ENCODE results near the gene SF3B1.
"Not testable (repeated sequence)": the region's sequence is repeated elsewhere in the genome, so short reads cannot be mapped to it uniquely, and the experiment has no call there.

The SF3B1 gene

DNA sequence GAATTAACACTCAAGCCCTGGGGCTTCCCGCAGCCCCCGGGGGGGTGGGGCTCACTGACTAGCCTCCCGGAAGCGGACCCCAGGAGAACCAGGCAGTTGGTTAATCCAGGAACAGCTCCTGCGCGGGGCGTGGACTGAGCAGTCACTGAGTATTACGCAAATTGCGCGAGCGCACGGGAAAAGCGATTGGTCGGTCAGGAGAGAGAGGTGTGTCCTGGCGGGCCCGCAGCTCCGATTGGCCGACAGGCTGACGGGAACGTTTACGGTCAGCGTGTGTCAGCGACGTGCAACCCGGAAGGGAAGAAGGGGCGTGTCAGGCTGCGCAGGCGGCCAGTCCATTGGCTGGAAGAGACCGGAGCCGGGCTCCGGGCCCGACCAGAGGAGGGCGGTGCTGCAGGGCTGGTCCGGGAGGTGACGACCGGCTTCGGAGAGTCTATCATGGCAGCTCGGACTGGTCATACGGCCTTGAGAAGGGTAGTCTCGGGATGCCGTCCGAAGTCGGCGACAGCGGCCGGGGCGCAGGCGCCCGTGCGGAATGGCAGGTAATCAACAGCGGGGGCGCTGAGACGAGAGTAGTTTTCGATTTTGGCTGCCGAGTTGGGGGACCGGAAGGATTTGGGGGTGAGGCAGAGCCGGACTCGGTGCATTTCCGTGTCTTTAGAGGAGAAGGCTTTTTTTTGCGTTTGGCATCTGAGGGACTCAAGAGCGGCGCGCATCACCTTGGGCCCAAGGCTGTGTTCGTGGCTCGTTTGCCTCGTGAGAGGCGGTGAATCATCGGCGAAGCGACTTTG is 18.5 kb upstream of the SF3B1 start, which contains the start of gene COQ10B:
COQ10B (plus strand) TSS at position 430 of the 791 bp plus-strand sequence; CDS start at position 439, 9 bp downstream.
- peak within 1 kb of the TSS; percentile 71 for H3K4me2 ChIP-seq (ENCODE audit: insufficient read depth, low read length, poor library complexity, severe bottlenecking)

GRCh38 chr2:197452754-197453122 is 17.9 kb upstream of the SF3B1 start:
- peak overlapping the region; percentile 93 for H2AFZ ChIP-seq (ENCODE audit: low read length)
- H2BK15ac ChIP-seq (ENCODE audit: low read length), result no peak overlapping the region
- peaks cover 2 to 4% of the 10 kb centered on the region in 2 donors for H3K4me1 ChIP-seq (ENCODE audit: control insufficient read depth in 2 of 2, insufficient read depth in 1 of 2, low read depth in 1 of 2, low read length in 2 of 2)
- H3K4ac ChIP-seq (ENCODE audit: low read length), result no peak overlapping the region
- H2BK120ac ChIP-seq (ENCODE audit: low read depth, low read length), result no peak overlapping the region
- WGBS, 2 donors (ENCODE audit: extremely low coverage in 2 of 2, insufficient read length in 2 of 2, insufficient replicate concordance in 1 of 2), result no CpG with 5 or more reads among the region's 11 CpGs
- no peak overlapping the region for H2BK5ac ChIP-seq (ENCODE audit: low read length)
- peak overlapping the region; percentile 54 to 82 for H3K4me3 ChIP-seq (ENCODE audit: low read length in 2 of 2)
- H4K91ac ChIP-seq (ENCODE audit: low read depth, low read length, poor library complexity), result no peak overlapping the region
- H3K14ac ChIP-seq (ENCODE audit: low read length), result no peak overlapping the region
- H3K23ac ChIP-seq (ENCODE audit: low read depth, low read length, poor library complexity), result no peak overlapping the region
- no peak overlapping the region for H3K18ac ChIP-seq (ENCODE audit: low read length)
- H2AK5ac ChIP-seq (ENCODE audit: low read depth, low read length), result no peak overlapping the region
- no peak overlapping the region for H4K8ac ChIP-seq (ENCODE audit: low read depth, low read length)
- DNase-seq (ENCODE audit: low spot score), result no peak
- no peaks in the 10 kb centered on the region for H3K79me1 ChIP-seq (ENCODE audit: low read depth, low read length)
- no peak overlapping the region for H3K9ac ChIP-seq (ENCODE audit: low read depth, low read length, poor library complexity)
- H2BK12ac ChIP-seq (ENCODE audit: low read length), result no peak overlapping the region
- H3K4me2 ChIP-seq (ENCODE audit: insufficient read depth, low read length, poor library complexity, severe bottlenecking), result peak overlapping the region; percentile 48
- no peaks in the 10 kb centered on the region for H3K36me3 ChIP-seq (replicated peaks in 1 of 2; ENCODE audit: control insufficient read depth in 2 of 2, insufficient read depth in 2 of 2, low read length in 2 of 2)
- no peaks in the 10 kb centered on the region for H3K27me3 ChIP-seq (ENCODE audit: control insufficient read depth in 3 of 3, insufficient read depth in 3 of 3, low read depth in 1 of 3, low read length in 3 of 3)
- H3K9me3 ChIP-seq (replicated peaks in 1 of 2; ENCODE audit: control insufficient read depth in 2 of 2, insufficient read depth in 1 of 2, low read depth in 1 of 2, low read length in 2 of 2), result no peaks in the 10 kb centered on the region
- no peak overlapping the region for H3K27ac ChIP-seq (replicated peaks; ENCODE audit: low read length)

More for the DNA sequence above, 18.5 kb upstream of the SF3B1 start, which contains the start of gene COQ10B:
- H3K18ac ChIP-seq (ENCODE audit: low read length), result peak within 1 kb of the TSS; percentile 84
- no peak within 1 kb of the TSS for H2BK12ac ChIP-seq (ENCODE audit: low read length)
- H3K36me3 ChIP-seq (replicated peaks in 1 of 2; ENCODE audit: control insufficient read depth in 2 of 2, insufficient read depth in 2 of 2, low read length in 2 of 2), result no peaks in the 10 kb centered on the region
- no peak within 1 kb of the TSS for H2AK5ac ChIP-seq (ENCODE audit: low read depth, low read length)
- H3K4ac ChIP-seq (ENCODE audit: low read length), result no peak within 1 kb of the TSS
- H3K4me1 ChIP-seq (ENCODE audit: control insufficient read depth in 2 of 2, insufficient read depth in 1 of 2, low read depth in 1 of 2, low read length in 2 of 2), result peaks cover 2 to 4% of the 10 kb centered on the region in 2 donors
- no peak within 1 kb of the TSS for H2BK120ac ChIP-seq (ENCODE audit: low read depth, low read length)
- H4K91ac ChIP-seq (ENCODE audit: low read depth, low read length, poor library complexity), result no peak within 1 kb of the TSS
- H4K8ac ChIP-seq (ENCODE audit: low read depth, low read length), result no peak within 1 kb of the TSS
- no peaks in the 10 kb centered on the region for H3K9me3 ChIP-seq (replicated peaks in 1 of 2; ENCODE audit: control insufficient read depth in 2 of 2, insufficient read depth in 1 of 2, low read depth in 1 of 2, low read length in 2 of 2)
- peak within 1 kb of the TSS; percentile 83 for H3K27ac ChIP-seq (replicated peaks; ENCODE audit: low read length)
- H3K9ac ChIP-seq (ENCODE audit: low read depth, low read length, poor library complexity), result peak within 1 kb of the TSS; percentile 91
- H3K14ac ChIP-seq (ENCODE audit: low read length), result no peak within 1 kb of the TSS
- H2BK5ac ChIP-seq (ENCODE audit: low read length), result peak within 1 kb of the TSS; percentile 77
- H3K79me1 ChIP-seq (ENCODE audit: low read depth, low read length), result no peaks in the 10 kb centered on the region
- H3K27me3 ChIP-seq (ENCODE audit: control insufficient read depth in 3 of 3, insufficient read depth in 3 of 3, low read depth in 1 of 3, low read length in 3 of 3), result no peaks in the 10 kb centered on the region
- DNase-seq (ENCODE audit: low spot score), result peak; percentile 99
- H3K4me3 ChIP-seq (ENCODE audit: low read length in 2 of 2), result peak within 1 kb of the TSS; percentile 54 to 94
- H3K23ac ChIP-seq (ENCODE audit: low read depth, low read length, poor library complexity), result no peak within 1 kb of the TSS
- H2BK15ac ChIP-seq (ENCODE audit: low read length), result no peak within 1 kb of the TSS
- no CpG with 5 or more reads among the region's 70 CpGs for WGBS, 2 donors (ENCODE audit: extremely low coverage in 2 of 2, insufficient read length in 2 of 2, insufficient replicate concordance in 1 of 2)
- H2AFZ ChIP-seq (ENCODE audit: low read length), result peak within 1 kb of the TSS; percentile 93

DNA sequence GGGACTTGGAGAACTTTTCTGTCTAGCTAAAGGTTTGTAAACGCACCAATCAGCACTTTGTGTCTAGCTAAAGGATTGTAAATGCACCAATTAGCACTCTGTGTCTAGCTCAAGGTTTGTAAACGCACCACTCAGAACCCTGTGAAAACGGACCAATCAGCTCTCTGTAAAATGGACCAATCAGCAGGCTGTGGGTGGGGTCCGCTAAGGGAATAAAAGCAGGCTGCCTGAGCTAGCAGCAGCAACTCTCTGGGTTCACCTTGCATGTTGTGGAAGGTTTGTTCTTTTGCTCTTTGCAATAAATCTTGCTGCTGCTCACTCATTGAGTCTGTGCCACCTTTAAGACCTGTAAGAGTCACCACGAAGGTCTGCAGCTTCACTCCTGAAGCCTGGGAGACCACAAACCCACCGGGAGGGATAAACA is 16.1 kb upstream of the SF3B1 start:
- not testable (repeated sequence) for H3K36me3 ChIP-seq (replicated peaks in 1 of 2; ENCODE audit: control insufficient read depth in 2 of 2, insufficient read depth in 2 of 2, low read length in 2 of 2); H4K8ac ChIP-seq (ENCODE audit: low read depth, low read length); H3K9me3 ChIP-seq (replicated peaks in 1 of 2; ENCODE audit: control insufficient read depth in 2 of 2, insufficient read depth in 1 of 2, low read depth in 1 of 2, low read length in 2 of 2); H3K23ac ChIP-seq (ENCODE audit: low read depth, low read length, poor library complexity); H3K4ac ChIP-seq (ENCODE audit: low read length); H2AK5ac ChIP-seq (ENCODE audit: low read depth, low read length); H3K18ac ChIP-seq (ENCODE audit: low read length); H4K91ac ChIP-seq (ENCODE audit: low read depth, low read length, poor library complexity); H3K27me3 ChIP-seq (ENCODE audit: control insufficient read depth in 3 of 3, insufficient read depth in 3 of 3, low read depth in 1 of 3, low read length in 3 of 3); H3K4me1 ChIP-seq (ENCODE audit: control insufficient read depth in 2 of 2, insufficient read depth in 1 of 2, low read depth in 1 of 2, low read length in 2 of 2); H3K79me1 ChIP-seq (ENCODE audit: low read depth, low read length); H3K27ac ChIP-seq (replicated peaks; ENCODE audit: low read length); H2BK5ac ChIP-seq (ENCODE audit: low read length); H2BK12ac ChIP-seq (ENCODE audit: low read length); H2BK15ac ChIP-seq (ENCODE audit: low read length); DNase-seq (ENCODE audit: low spot score); H3K14ac ChIP-seq (ENCODE audit: low read length); H3K4me3 ChIP-seq (ENCODE audit: low read length in 2 of 2); H3K4me2 ChIP-seq (ENCODE audit: insufficient read depth, low read length, poor library complexity, severe bottlenecking); H2BK120ac ChIP-seq (ENCODE audit: low read depth, low read length)
- WGBS, 2 donors (ENCODE audit: extremely low coverage in 2 of 2, insufficient read length in 2 of 2, insufficient replicate concordance in 1 of 2), result no CpG with 5 or more reads among the region's 6 CpGs
- Histone ChIP-seq H3K9ac (ENCODE audit: low read depth, low read length, poor library complexity) (peak overlapping the region; percentile 3), H2AFZ (ENCODE audit: low read length) (peak overlapping the region; percentile 77)

DNA sequence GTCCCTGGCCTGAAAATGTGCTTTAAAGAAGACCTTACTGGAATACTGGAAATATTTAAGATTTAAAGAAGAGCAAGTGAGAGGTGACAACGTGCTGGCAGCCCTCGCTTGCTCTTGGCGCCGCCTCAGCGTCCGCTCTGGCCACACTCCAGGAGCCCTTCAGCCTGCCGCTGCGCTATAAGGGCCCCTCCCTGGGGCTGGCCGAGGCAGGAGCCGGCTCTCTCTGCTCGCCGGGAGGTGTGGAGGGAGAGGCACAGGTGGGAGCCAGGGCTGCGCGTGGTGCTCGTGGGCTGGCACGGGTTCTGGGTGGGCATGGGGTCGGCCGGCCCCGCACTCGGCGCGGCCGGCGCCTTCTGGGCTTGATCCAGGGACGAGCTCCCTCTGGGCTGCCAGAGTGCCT is 15.6 kb upstream of the SF3B1 start:
- Histone ChIP-seq H2BK15ac (ENCODE audit: low read length) (no peak overlapping the region), H2BK120ac (ENCODE audit: low read depth, low read length) (no peak overlapping the region), H3K4me1 (ENCODE audit: control insufficient read depth in 2 of 2, insufficient read depth in 1 of 2, low read depth in 1 of 2, low read length in 2 of 2) (peaks cover 2 to 4% of the 10 kb centered on the region in 2 donors), H3K4ac (ENCODE audit: low read length) (no peak overlapping the region), H3K9ac (ENCODE audit: low read depth, low read length, poor library complexity) (peak overlapping the region; percentile 17), H3K14ac (ENCODE audit: low read length) (no peak overlapping the region), H4K8ac (ENCODE audit: low read depth, low read length) (no peak overlapping the region), H3K9me3 (replicated peaks in 1 of 2; ENCODE audit: control insufficient read depth in 2 of 2, insufficient read depth in 1 of 2, low read depth in 1 of 2, low read length in 2 of 2) (no peaks in the 10 kb centered on the region), H2BK5ac (ENCODE audit: low read length) (no peak overlapping the region), H3K18ac (ENCODE audit: low read length) (no peak overlapping the region), H2AFZ (ENCODE audit: low read length) (peak overlapping the region; percentile 30), H3K27ac (replicated peaks; ENCODE audit: low read length) (no peak overlapping the region), H3K23ac (ENCODE audit: low read depth, low read length, poor library complexity) (no peak overlapping the region), H3K4me2 (ENCODE audit: insufficient read depth, low read length, poor library complexity, severe bottlenecking) (no peak overlapping the region), H3K79me1 (ENCODE audit: low read depth, low read length) (no peaks in the 10 kb centered on the region), H2BK12ac (ENCODE audit: low read length) (no peak overlapping the region), H4K91ac (ENCODE audit: low read depth, low read length, poor library complexity) (no peak overlapping the region), H3K36me3 (replicated peaks in 1 of 2; ENCODE audit: control insufficient read depth in 2 of 2, insufficient read depth in 2 of 2, low read length in 2 of 2) (no peaks in the 10 kb centered on the region), H3K27me3 (ENCODE audit: control insufficient read depth in 3 of 3, insufficient read depth in 3 of 3, low read depth in 1 of 3, low read length in 3 of 3) (no peaks in the 10 kb centered on the region), H2AK5ac (ENCODE audit: low read depth, low read length) (no peak overlapping the region), H3K4me3 (ENCODE audit: low read length in 2 of 2) (no peak overlapping the region)
- no peak for DNase-seq (ENCODE audit: low spot score)
- no CpG with 5 or more reads among the region's 25 CpGs for WGBS, 2 donors (ENCODE audit: extremely low coverage in 2 of 2, insufficient read length in 2 of 2, insufficient replicate concordance in 1 of 2)

All from neuronal stem cell (in vitro differentiated cells).